HPDE6-E6E7 (cell line): ENCODE measurements around the gene VPS8.

Experiments
- DNase-seq: peaks from one replicate; pipeline ENCODE4 v3.0.0; 2011; ENCODE audit warnings: missing footprints; ENCODE audit errors: extremely low spot score

Gene VPS8

DNA sequence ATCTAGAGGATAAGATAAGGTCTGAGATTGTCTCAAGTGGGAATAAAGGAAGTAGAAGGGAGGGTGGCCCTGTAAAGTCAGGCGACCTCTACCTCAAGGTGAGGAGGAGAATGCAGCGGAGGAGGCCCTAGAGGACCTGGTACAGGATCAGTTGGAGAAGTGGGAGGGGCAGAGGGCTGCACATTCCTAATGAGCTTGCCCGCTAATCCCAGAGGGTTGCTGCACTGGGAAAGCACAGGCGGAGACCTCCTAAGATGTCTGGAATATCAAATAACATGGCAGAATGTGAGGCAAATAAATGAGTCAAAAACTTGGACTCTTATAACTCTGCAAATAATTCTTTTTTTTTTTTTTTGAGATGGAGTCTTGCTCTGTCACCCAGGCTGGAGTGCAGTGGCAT, 30.2 kb upstream of the VPS8 start:
- no peak for DNase-seq

DNA sequence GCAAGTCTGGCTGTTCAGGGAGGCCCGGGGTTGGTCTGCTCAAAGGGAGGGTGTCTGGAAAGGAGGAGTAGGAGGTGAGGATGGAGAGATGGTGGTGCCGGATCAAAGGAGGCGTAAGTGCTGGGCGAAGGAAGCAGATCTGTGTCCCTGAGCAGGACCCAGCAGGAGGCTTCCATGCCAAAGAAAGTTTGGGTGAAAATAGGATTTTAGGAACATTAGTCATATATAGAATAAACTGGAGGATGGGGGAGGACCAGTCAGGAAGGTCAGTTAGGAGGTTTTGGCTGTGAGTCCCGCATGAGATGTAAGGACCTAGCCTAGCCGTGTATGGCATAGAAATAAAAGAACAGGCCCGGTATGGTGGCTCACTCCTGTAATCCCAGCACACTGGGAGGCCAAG, 28.6 kb upstream of the VPS8 start:
- DNase-seq, result no peak

DNA sequence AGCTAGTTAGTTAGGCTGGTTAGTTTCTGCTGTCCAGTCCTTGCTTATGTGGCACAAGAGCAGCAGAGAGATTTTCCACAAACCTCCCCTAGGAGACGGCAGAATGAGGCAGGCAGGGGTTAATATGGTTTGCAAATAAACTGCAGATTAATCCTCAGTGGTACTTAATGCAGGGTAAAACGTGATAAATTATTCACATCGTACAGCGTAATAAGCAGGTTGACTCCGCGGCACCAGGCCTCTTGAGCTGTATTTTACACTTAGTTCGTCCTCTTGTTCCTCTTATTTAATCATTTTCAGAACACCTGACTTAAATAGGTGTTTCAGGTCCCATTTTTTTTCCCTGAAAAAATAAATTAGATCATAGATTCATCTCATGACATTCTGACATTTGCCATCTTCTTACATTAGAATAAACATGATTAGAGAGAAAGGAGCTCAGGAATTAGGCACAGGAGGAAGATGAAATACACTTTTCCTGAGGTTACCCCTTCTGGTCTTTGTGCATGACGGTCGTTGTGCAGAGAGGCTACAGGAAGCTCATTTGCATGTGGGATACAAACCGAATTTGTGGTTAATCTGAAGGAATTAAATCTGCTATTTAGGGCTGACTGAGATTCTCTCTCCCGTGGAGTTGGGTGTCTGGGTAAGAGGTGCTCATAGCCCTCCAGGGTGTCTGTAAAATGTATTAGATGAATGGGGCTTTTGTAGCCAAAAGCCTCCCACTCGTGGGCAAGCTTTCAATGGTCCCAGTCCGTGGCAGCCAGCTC, 27.1 kb upstream of the VPS8 start:
- no peak for DNase-seq

DNA sequence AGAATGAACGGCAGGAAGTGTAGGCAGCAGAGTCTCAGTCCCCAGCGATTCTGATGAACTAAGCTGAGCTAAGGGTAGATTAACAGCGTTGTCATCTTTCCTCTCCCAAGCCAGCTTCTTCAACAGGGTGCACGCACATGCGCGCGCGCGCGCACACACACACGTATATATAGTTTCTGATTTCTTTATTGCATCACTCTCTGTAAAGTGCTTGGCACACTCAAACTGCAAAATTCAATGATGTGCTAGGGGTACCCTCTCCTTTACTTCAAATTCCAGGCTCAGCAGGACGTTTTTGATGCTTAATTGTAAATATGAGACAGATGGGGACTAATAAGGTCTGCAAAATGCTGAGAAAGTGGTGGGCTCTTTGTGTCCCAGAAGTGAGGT, 26.1 kb upstream of the VPS8 start:
- DNase-seq, result no peak

DNA sequence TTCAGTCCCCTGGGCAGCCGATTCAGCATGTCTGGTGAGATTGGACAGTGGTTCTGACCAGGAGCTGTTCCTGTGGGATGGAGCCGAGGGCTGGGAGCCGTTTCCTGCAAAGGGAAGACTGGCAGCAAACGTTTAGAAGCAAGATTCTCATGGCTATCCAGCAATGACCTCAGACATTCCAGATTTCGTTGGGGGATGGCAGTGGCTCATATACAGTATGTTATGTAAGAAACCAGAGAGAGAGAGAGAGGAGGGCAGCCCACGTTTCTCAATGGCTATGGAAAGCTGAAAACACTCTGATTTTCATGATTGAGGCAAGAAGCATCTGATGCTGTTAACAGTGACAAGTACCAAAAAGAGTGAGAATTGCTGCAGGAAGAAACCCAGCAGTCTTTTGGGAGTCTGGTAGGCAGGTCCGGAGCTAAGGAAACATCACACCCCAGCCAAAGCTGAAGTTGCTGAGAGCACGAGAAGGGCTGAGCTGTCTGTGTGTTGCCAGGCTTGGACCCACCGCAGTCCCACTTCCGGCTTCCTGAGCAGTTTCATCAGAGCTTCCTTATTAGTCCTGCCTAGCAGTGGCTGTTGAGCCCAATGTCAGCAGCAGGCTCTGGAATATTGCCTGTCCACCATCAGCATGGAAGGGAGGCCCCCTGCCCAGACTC, 25.6 kb upstream of the VPS8 start:
- no peak for DNase-seq

DNA sequence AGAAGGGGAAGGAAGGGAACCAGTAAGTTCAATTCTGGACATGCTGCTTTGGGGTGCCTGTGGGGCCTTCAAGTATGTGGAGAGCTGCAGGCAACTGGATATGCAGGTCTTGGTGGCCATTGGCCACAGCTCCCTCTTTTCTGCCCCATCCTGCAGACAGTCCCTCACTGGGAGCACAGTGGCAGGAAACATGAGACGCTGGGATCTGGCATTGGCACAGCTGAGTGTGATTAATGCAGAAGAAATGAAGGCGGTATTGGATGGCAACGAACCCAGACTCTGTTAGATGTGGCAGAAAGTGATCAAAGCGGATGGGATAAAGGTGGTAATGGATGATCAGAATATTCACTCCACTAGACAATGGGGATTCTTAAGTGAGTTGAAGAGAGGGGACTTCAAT, 23.2 kb upstream of the VPS8 start:
- DNase-seq, result peak; percentile 43

DNA sequence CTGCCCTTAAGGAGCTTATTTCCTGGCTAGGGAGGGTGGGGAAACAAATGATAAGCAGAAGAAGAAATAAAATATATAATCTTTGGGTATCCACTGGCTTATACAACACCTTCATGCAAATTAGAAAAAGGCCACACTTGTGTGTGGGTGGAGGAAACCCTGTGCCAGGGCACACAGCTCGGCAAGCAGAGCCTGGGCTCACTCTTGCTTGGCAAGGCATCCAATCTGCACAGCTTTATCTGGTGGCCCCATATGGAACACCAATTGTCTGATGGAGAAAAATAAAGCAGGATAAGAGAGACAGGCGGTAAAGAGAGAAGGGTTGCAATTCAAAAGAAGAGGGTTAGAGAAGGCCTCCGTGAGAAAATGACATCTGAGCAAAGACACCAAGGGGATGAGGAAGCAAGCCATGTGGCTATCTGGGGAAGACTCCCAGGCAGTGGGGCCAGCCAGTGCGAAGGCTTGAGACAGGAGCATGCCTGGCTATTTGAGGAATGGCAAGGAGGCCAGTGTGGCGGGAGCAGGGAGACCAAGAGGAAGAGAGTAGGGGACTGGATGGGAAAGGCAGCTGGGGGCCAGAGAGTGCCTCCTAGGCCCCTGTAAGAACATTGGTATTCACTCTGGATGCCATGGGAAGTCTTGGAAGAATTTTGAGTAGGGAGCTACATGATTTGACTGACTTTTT, 22.5 kb upstream of the VPS8 start:
- no peak for DNase-seq

DNA sequence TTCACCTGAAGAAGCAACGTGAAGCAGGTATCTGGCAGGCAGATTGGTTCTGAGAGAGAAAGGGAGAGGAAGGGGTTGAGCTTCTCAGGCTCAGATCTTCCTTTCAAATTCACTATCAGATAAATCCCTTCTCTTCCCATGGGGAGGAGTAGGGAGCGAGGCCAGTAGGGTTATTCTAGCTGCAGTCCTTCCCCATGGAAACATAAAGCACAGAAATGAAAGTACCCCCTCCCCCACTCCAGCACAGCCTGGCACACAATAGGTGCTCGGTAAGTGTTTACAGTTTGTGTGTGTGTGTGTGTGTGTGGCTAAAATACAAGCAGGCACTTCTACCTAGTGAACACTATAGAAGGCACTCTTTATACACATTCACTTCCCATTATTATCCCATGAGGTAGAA, 20.8 kb upstream of the VPS8 start:
- DNase-seq, result no peak

DNA sequence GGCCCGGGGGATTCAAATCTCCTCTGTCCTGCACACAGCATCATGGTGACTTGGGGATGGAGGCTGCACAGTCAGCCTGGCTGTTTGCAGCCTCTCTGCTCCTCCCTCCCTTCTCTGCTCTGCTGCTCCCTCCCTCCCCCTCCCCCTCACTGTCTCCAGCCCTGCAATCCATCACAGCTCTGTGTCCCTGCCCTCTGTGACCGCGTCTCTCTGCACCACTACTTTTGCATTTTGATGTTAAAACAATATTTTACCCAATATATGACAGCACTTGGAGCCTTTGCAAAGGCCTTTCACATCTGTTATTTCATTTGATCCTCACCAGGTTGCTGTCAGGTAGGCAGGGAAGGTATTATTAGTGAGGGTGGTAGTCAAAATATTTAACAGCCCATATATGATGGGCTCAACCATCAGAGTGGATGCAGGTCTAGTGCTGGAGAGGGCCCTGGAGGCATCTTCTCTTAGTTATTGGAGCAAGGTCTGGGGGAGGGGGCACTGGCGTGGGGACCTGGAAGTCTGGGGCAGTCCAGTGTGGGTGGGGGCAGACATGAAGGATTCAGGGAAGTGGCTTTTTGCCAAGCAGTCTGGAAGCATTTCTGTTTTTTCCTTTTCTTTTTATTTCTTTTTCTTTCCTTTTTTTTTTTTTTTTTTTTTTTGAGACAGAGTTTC, 16.3 kb upstream of the VPS8 start:
- DNase-seq, result no peak

DNA sequence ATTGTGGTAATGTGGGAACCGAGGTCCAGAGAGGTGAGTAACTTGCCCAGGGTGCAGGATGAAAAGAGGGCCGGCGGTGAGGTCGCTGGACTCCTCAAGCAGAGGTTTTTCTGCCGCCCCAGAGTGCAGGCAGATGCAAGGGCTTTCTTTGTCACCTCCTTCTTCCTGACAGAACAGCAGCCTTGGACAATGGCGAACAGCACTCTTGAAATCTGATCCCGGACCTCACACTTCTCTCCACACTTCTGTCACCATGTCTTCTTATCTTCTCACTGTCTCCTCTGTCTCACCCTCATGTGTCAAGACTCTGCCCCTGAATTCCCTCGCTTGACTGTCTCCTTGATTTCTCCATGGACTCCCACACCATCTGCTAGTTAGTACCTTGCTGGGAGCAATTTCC, 15.4 kb upstream of the VPS8 start:
- no peak for DNase-seq

DNA sequence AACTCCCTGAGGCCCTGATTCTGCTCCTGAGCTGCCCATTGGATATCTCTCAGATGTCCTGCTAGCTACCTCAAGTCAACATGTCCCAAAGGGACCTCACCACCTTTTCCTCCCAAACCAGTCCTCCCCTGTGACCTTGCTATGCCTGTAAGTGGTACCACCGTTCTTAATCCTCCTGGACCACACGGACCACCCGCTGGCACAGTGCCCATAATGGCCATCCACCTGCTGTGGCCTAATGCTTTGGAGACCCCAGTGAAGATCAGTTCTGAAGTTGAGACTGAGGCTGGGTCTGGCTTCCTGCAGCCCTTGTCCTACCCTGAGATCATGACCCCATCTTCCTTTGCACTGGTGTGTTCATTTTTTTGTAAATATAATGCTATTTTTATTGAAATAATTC, 15.0 kb upstream of the VPS8 start:
- no peak for DNase-seq

DNA sequence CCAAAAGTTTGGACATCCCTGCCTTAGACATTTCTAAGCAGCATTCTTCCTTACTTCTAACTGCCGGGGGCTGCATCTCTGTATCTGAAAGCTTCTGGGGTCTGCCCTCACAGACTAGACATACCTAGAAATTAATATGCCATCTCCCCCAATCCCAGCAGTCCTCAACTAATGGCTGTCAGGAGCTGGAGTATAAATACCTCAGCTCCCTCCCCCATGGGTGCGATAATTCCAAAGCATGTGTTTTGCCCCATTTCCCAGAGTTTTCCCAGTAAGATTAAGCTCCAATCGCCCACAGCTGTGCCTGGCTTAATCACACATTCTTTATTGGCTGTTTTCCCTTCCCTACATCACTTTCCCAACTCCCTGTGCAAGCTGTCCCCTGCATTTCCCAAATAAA, 13.8 kb upstream of the VPS8 start:
- no peak for DNase-seq

DNA sequence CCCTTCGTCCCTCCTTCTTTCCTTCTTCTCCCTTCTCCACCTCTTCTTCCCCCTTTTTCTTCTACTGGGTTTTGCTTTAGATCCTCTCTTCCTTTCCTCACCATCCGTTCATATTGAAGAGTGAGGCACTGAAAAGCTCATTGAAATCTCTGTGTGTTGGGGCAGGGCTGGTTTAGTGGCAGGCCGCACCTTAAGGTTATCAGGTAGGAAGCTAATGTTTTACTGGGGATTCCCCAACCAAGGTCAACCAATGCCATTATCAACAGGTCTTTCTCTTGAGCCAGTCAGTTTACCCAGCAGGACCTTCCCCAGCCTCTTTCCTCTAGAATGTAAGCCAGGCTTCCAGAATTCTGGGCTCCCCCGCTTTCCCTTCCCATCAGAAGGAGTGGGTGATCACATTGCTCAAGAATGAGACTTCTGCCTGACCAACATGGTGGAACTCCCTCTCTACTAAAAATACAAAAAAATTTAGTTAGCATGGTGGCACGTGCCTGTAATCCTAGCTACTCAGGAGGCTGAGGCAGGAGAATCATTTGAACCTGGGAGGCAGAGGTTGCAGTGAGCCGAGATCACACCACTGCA, 11.5 kb upstream of the VPS8 start:
- DNase-seq, result no peak

DNA sequence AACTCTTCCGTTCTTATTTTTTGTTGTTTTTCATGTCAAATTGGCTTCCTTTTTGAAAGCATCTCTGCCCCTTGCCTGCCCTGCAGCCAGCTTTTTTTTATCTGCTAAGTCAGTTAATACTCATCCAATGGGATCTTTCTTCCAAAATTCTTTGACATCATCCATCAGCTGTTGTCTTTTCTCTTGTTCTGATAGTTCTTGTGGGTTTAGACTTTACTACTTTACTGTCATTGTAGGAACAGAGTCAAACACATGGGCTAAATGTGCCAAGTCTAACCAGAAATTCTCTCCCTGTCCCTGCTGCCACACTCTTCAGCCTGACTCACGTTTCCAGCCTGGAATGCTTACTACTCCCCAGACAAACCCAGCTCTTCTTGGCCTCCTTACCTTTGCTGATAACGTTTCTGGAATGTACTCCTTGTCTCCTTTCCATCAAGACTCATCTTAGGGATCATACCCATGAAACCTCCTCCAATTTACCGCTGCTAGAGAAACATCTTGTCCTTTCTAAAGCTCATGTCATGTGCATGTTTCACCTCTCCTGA, 10.7 kb upstream of the VPS8 start:
- DNase-seq, result no peak

DNA sequence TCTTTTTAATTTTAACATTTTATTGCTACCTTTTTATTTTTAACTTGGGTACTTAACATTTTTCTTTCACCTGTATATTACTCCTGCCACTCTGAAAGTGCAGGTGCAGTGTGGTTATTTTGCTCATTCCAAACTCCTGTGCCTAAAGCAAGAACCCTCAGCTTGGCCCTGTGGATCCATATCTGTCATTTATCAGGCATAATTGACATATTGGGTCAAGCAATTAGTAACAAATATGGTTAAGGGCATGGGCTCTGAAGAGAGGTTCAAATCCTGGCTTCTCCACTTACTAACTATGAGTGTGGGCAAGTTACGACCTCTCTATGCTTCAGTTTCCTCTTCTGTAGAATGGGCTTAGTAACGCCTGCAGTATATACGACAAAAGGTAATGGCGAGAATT, 9.8 kb upstream of the VPS8 start:
- no peak for DNase-seq

DNA sequence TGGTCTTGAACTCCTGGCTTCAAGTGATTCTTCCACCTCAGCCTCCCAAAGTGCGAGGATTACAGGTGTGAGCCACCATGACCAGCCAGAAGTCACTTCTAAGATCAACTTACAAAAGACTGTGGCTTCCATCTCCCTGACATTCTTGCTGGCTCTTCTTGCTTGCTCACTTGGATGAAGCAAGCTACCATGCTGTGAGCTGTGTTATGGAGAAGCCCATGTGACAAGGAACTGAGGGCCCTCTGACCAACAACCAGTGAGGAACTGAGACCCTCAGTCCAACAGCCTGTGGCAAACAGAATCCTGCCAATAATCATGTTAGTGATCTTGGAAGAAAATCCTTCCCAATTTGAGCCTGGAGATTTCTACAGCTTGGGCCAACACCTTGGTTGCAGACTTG, 7.2 kb upstream of the VPS8 start:
- no peak for DNase-seq

DNA sequence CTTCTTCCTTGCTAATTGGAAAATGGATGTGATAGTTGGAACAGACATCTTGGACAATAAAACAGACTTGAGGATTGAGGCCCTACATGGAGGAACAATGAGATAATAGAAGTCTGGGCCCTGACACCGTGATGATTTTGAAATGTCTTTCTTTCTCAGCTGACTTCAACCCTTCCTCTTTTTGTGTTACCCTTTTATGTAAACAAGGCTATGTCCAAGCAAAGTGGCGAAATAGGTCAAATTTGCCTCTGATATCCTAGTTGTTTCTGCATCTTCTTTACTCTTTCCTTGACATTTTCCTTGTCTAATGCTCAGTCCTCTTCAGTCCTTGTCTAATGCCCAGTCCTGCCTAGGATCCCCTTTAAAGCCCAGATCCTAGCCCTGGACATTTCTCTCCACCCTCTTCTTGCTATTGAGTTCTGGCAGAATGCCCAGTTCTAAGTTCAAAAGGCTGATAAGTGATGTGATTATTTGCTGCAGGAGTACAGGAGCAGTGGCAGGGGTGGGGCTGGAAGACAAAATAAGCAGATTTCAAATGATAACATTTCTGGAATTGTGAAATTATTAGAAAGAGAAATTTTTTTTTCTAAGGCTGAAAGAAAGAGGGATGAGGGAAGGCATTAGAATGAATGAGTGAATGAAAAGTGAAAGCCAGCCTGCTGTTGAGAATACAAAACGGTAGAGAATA, 6.5 kb upstream of the VPS8 start:
- DNase-seq, result no peak

DNA sequence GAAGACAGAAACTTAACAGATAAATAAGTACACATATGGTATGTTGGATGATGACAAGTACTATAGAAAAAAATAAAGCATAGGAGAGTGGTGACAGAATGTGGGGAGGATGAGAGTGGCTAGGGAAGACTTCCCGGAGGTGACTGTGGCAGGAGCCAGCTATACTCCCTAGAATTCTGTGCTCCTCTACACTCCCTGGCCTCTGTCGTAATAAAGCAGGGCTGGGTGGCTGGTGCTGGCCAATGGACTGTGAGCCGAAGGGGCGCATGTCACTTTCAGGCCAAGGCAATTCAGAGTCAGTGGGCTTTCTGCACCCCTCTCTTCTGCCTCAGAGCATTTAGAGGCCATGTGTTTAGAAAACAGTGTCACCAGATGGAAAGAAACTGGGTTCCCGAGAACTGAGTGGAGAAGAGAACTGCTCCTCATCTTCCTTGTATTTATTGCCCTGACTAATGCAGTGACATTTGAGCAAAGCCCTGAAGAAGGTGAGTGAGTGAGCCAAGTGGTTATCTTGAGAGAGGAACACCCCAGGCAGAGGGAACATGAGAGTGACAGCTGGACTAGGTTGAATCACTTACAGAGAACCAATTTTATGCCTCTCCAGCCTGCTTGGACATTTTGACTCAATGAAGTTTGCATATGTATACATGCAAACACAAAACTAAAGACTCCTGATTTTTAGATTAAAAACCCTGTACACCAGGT, 5.2 kb upstream of the VPS8 start:
- DNase-seq, result no peak

DNA sequence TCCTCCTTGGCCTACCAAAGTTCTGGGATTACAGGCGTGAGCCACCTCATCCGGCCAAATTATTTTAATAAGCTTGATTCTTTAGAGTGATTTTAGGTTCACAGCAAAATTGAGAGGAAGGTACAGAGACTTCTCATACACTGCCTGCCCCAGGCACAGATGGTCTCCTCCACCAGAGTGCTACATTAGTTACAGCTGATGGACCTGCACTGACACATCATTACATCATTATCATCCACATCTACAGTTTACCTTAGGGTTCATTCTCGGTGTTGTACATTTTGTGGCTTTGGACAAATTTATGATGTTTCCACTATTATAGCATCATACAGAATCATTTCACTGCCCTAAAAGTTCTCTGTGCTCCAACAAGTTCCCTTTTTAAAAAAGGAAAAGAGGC, 4.4 kb upstream of the VPS8 start:
- no peak for DNase-seq

DNA sequence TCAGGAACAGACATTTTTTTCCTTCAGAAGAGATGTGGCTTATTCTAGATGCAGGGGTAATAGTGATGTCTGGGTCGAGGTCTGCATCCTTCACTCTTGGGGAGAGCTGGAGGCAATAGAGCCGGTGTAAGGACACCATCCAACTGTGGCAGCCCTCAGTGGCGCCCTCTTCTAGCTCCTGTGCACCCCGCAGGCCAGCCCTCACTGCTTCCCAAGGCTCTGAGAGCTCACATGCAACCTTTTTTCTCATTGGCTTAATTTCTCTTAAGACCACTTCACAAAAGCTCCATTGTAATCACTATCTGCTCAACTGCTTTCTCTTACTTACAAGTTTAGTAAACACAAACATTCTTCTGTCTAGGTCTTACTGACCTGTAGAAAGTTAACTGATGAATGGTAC, 3.9 kb upstream of the VPS8 start:
- DNase-seq, result no peak

DNA sequence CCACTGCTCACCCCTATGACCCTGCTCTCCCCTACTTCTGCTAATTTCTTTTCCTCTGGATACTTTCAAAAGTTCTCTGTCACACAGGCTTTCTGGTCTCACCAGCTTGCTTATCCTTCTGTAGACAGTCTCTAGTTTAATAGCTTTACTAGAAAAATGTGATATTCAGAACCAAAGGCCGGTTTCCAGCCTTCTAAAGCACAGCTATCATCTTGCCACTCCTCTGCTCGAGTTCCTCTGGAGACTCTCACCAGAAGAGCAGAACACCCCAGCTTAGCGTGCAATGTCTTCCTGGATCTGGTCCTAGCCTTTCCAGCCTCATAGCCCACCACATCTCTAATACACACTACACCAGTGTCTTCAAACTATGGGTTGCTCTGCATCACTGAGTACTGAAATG, 1.8 kb upstream of the VPS8 start:
- DNase-seq, result no peak
